Measurements from ENCODE around the gene DUS4L.

GRCh38 chr7:107593025-107593410 lies 29.2 kb downstream of the DUS4L start:
- TF ChIP-seq, protein P1, sequence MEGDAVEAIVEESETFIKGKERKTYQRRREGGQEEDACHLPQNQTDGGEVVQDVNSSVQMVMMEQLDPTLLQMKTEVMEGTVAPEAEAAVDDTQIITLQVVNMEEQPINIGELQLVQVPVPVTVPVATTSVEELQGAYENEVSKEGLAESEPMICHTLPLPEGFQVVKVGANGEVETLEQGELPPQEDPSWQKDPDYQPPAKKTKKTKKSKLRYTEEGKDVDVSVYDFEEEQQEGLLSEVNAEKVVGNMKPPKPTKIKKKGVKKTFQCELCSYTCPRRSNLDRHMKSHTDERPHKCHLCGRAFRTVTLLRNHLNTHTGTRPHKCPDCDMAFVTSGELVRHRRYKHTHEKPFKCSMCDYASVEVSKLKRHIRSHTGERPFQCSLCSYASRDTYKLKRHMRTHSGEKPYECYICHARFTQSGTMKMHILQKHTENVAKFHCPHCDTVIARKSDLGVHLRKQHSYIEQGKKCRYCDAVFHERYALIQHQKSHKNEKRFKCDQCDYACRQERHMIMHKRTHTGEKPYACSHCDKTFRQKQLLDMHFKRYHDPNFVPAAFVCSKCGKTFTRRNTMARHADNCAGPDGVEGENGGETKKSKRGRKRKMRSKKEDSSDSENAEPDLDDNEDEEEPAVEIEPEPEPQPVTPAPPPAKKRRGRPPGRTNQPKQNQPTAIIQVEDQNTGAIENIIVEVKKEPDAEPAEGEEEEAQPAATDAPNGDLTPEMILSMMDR (conservative IDR thresholded peaks at IDR 0.05; ENCODE audit: low read depth, low read length), result no peak
- no peak for TF ChIP-seq EZH2 (IDR thresholded peaks at IDR 0.05; ENCODE audit: borderline replicate concordance, low read depth, low read length, poor library complexity, severe bottlenecking)
